ENCODE data around the gene NDUFS3.

DNA sequence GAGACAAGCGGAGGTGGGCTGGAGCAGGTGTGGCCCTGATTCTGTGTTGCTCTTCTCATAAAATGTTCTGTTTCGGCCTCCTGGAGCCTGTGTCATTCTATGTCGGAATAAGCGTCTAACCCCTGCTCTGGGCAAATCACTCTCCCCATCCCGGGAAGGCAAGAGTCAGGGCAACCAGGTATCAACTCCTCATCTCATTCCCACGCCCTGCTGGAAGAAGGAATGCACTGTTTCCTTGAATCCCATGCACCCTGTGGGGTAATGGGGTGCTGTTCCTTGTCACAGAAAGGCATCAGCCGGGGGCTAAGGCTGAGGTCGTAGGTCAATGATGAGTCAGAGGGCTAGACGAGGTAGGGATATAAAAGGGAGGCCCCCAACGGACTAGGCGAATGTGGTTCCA lies 10.2 kb downstream of the NDUFS3 start:
- TF ChIP-seq, protein P1, sequence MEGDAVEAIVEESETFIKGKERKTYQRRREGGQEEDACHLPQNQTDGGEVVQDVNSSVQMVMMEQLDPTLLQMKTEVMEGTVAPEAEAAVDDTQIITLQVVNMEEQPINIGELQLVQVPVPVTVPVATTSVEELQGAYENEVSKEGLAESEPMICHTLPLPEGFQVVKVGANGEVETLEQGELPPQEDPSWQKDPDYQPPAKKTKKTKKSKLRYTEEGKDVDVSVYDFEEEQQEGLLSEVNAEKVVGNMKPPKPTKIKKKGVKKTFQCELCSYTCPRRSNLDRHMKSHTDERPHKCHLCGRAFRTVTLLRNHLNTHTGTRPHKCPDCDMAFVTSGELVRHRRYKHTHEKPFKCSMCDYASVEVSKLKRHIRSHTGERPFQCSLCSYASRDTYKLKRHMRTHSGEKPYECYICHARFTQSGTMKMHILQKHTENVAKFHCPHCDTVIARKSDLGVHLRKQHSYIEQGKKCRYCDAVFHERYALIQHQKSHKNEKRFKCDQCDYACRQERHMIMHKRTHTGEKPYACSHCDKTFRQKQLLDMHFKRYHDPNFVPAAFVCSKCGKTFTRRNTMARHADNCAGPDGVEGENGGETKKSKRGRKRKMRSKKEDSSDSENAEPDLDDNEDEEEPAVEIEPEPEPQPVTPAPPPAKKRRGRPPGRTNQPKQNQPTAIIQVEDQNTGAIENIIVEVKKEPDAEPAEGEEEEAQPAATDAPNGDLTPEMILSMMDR (IDR thresholded peaks at IDR 0.05 in 4 of 5, conservative IDR thresholded peaks at IDR 0.05 in 1 of 5) = no peak
- no peak for TF ChIP-seq POLR2A (IDR thresholded peaks at IDR 0.05)

Measured in gastrocnemius medialis (tissue), 4 donors.